MG63 (cell line): ENCODE results near the gene CCR7. TPM values are rescaled to one million over a fixed set of nuclear protein-coding genes. Genes with fewer than 3 reads are reported as not detected.

Experiments
- DNase-seq: peaks from one replicate; pipeline ENCODE4 v3.0.0-alpha.2; 2020
- H3K27me3 ChIP-seq: fragments of 250-450 bp; sonication (Bioruptor Pico); 2 replicates; pipeline ENCODE4 v1.5.1; 2020; ENCODE audit warnings: mild to moderate bottlenecking, moderate library complexity
- H3K36me3 ChIP-seq: fragments of 250-450 bp; sonication (Bioruptor Pico); 2 replicates; pipeline ENCODE4 v1.5.1; 2020; ENCODE audit warnings: mild to moderate bottlenecking, moderate library complexity
- H3K4me3 ChIP-seq: fragments of 250-450 bp; sonication (Bioruptor Pico); 2 replicates; pipeline ENCODE4 v1.5.1; 2020; ENCODE audit warnings: mild to moderate bottlenecking, moderate library complexity
- H3K9me3 ChIP-seq: fragments of 250-450 bp; sonication (Bioruptor Pico); 2 replicates; pipeline ENCODE4 v1.5.1; 2020; ENCODE audit warnings: mild to moderate bottlenecking, moderate library complexity
- total RNA-seq: library from RNA; depleted of rRNA; stranded (reverse); fragments of >200 nt; shearing (Covaris generic); gene quantifications from 2 replicates; pipeline ENCODE4 v1.2.3, GENCODE V29; 2014; ENCODE audit warnings: low replicate concordance

CCR7 gene
- total RNA-seq, 1 experiment from 2014 or later = not detected

GRCh38 chr17:40519089-40519775 is 46.0 kb downstream of the CCR7 start:
- H3K4me3 ChIP-seq = no peak overlapping the region
- no peaks in the 10 kb centered on the region for H3K36me3 ChIP-seq
- no peak for DNase-seq
- H3K9me3 ChIP-seq = no peaks in the 10 kb centered on the region
- no peaks in the 10 kb centered on the region; the same call in 1 of the 2 replicates for H3K27me3 ChIP-seq

GRCh38 chr17:40518401-40519088 is 46.7 kb downstream of the CCR7 start:
- Histone ChIP-seq H3K4me3 (no peak overlapping the region), H3K27me3 (no peaks in the 10 kb centered on the region), H3K9me3 (no peaks in the 10 kb centered on the region), H3K36me3 (no peaks in the 10 kb centered on the region)
- DNase-seq = peak; percentile 28

- Histone ChIP-seq H3K4me3 (no peak overlapping the region), H3K36me3 (no peaks in the 10 kb centered on the region), H3K27me3 (no peaks in the 10 kb centered on the region), H3K9me3 (no peaks in the 10 kb centered on the region)
- no peak for DNase-seq
Observed at GRCh38 chr17:40517981-40518380, 47.3 kb downstream of the CCR7 start.

GRCh38 chr17:40517286-40517662 is 48.0 kb downstream of the CCR7 start:
- H3K36me3 ChIP-seq = no peaks in the 10 kb centered on the region
- no peaks in the 10 kb centered on the region for H3K9me3 ChIP-seq
- H3K4me3 ChIP-seq = no peak overlapping the region
- no peak for DNase-seq
- H3K27me3 ChIP-seq = no peaks in the 10 kb centered on the region

- H3K4me3 ChIP-seq = no peak overlapping the region
- H3K9me3 ChIP-seq = no peaks in the 10 kb centered on the region
- no peak for DNase-seq
- no peaks in the 10 kb centered on the region for H3K36me3 ChIP-seq
- H3K27me3 ChIP-seq = no peaks in the 10 kb centered on the region
Observed at GRCh38 chr17:40516581-40517285, 48.5 kb downstream of the CCR7 start.

GRCh38 chr17:40515491-40516041 is 49.7 kb downstream of the CCR7 start:
- Histone ChIP-seq H3K27me3 (no peaks in the 10 kb centered on the region), H3K36me3 (no peaks in the 10 kb centered on the region), H3K4me3 (no peak overlapping the region), H3K9me3 (no peaks in the 10 kb centered on the region)
- no peak for DNase-seq

- Histone ChIP-seq H3K27me3 (no peaks in the 10 kb centered on the region), H3K9me3 (no peaks in the 10 kb centered on the region), H3K4me3 (no peak overlapping the region), H3K36me3 (no peaks in the 10 kb centered on the region)
- no peak for DNase-seq
Observed at GRCh38 chr17:40515011-40515410, 50.3 kb downstream of the CCR7 start.

GRCh38 chr17:40514013-40514875 is 51.0 kb downstream of the CCR7 start:
- no peaks in the 10 kb centered on the region for H3K36me3 ChIP-seq
- no peaks in the 10 kb centered on the region for H3K9me3 ChIP-seq
- no peak for DNase-seq
- H3K27me3 ChIP-seq = no peaks in the 10 kb centered on the region
- no peak overlapping the region for H3K4me3 ChIP-seq

- DNase-seq = no peak
- H3K4me3 ChIP-seq = no peak overlapping the region
- H3K27me3 ChIP-seq = no peaks in the 10 kb centered on the region
- no peaks in the 10 kb centered on the region for H3K9me3 ChIP-seq
- H3K36me3 ChIP-seq = no peaks in the 10 kb centered on the region
Observed at GRCh38 chr17:40511667-40512220, 53.5 kb downstream of the CCR7 start.

- H3K9me3 ChIP-seq = no peaks in the 10 kb centered on the region
- H3K36me3 ChIP-seq = no peaks in the 10 kb centered on the region
- no peak overlapping the region for H3K4me3 ChIP-seq
- no peaks in the 10 kb centered on the region for H3K27me3 ChIP-seq
- no peak for DNase-seq
Observed at GRCh38 chr17:40511136-40511535, 54.1 kb downstream of the CCR7 start.

- H3K36me3 ChIP-seq = no peaks in the 10 kb centered on the region
- H3K9me3 ChIP-seq = no peaks in the 10 kb centered on the region
- H3K4me3 ChIP-seq = no peak overlapping the region
- no peaks in the 10 kb centered on the region for H3K27me3 ChIP-seq
- DNase-seq = peak; percentile 87
Observed at GRCh38 chr17:40510328-40510648, 55.0 kb downstream of the CCR7 start.

- Histone ChIP-seq H3K9me3 (no peaks in the 10 kb centered on the region), H3K36me3 (no peaks in the 10 kb centered on the region), H3K4me3 (no peak overlapping the region), H3K27me3 (no peaks in the 10 kb centered on the region)
- no peak for DNase-seq
Observed at GRCh38 chr17:40509626-40510327, 55.5 kb downstream of the CCR7 start.

- H3K36me3 ChIP-seq = no peaks in the 10 kb centered on the region
- no peak for DNase-seq
- no peaks in the 10 kb centered on the region for H3K27me3 ChIP-seq
- H3K9me3 ChIP-seq = no peaks in the 10 kb centered on the region
- no peak overlapping the region for H3K4me3 ChIP-seq
Observed at GRCh38 chr17:40506786-40507185, 58.5 kb downstream of the CCR7 start.
